Measurements from ENCODE around the gene CRACDL. TPM values are rescaled to one million over a fixed set of nuclear protein-coding genes. Genes with fewer than 3 reads are reported as not detected.

CRACDL gene
- total RNA-seq, 4 donors from 2014 or later = 10.9 to 22.6 (median 14.0) TPM

GRCh38 chr2:98924038-98924830 is 11.8 kb downstream of the CRACDL start:
- TF ChIP-seq POLR2A (IDR thresholded peaks at IDR 0.05) (no peak), CTCF (IDR thresholded peaks at IDR 0.05) (no peak)
- WGBS, 2 donors = 77 to 83% methylated on average over 4 of the region's 4 CpGs
- intact Hi-C loops (cut with DNase I; ENCODE audit: low total_unique reads) = no loop called here
- no peak overlapping the region for H3K4me3 ChIP-seq (ENCODE audit: low read depth, poor library complexity, severe bottlenecking)
- peak in 1 of 2 donors; percentile 28 for DNase-seq (ENCODE audit: low spot score in 2 of 2)

GRCh38 chr2:98923244-98923940 is 12.6 kb downstream of the CRACDL start:
- no peak for DNase-seq (ENCODE audit: low spot score in 2 of 2)
- intact Hi-C loops (cut with DNase I; ENCODE audit: low total_unique reads) = no loop called here
- TF ChIP-seq POLR2A (IDR thresholded peaks at IDR 0.05) = no peak
- no peak for TF ChIP-seq CTCF (IDR thresholded peaks at IDR 0.05)
- 76 to 94% methylated on average over 1 of the region's 1 CpG for WGBS, 2 donors
- H3K4me3 ChIP-seq (ENCODE audit: low read depth, poor library complexity, severe bottlenecking) = no peak overlapping the region

- TF ChIP-seq CTCF (IDR thresholded peaks at IDR 0.05) (no peak), POLR2A (IDR thresholded peaks at IDR 0.05) (no peak)
- H3K4me3 ChIP-seq (ENCODE audit: low read depth, poor library complexity, severe bottlenecking) = no peak overlapping the region
- intact Hi-C loops (cut with DNase I; ENCODE audit: low total_unique reads) = no loop called here
- 46 to 56% methylated on average over 8 to 9 of the region's 9 CpGs for WGBS, 2 donors
- peak in 1 of 2 donors; percentile 76 for DNase-seq (ENCODE audit: low spot score in 2 of 2)
Measured at GRCh38 chr2:98921062-98921461, 15.0 kb downstream of the CRACDL start.

GRCh38 chr2:98917031-98917471 is 19.0 kb downstream of the CRACDL start:
- DNase-seq (ENCODE audit: low spot score in 2 of 2) = no peak
- intact Hi-C loops (cut with DNase I; ENCODE audit: low total_unique reads) = no loop called here
- no peak for TF ChIP-seq CTCF (IDR thresholded peaks at IDR 0.05)
- TF ChIP-seq POLR2A (IDR thresholded peaks at IDR 0.05) = no peak
- 14 to 22% methylated on average over 4 of the region's 4 CpGs for WGBS, 2 donors
- no peak overlapping the region for H3K4me3 ChIP-seq (ENCODE audit: low read depth, poor library complexity, severe bottlenecking)

GRCh38 chr2:98915751-98916358 is 20.2 kb downstream of the CRACDL start:
- TF ChIP-seq POLR2A (IDR thresholded peaks at IDR 0.05) (no peak), CTCF (IDR thresholded peaks at IDR 0.05) (no peak)
- intact Hi-C loops (cut with DNase I; ENCODE audit: low total_unique reads) = no loop called here

More at GRCh38 chr2:98915751-98916358, 20.2 kb downstream of the CRACDL start:
- H3K4me3 ChIP-seq (ENCODE audit: low read depth, poor library complexity, severe bottlenecking) = no peak overlapping the region
- peak in 1 of 2 donors; percentile 71 for DNase-seq (ENCODE audit: low spot score in 2 of 2)
- WGBS, 2 donors = 65 to 87% methylated on average over 9 of the region's 9 CpGs
